T-helper 2 cell (primary cell): ENCODE measurements around the gene TBCD.

ENCODE experiments used
- DNase-seq, 5 experiments: peaks; one replicate each; pipeline versions ENCODE4 v3.0.0 to v3.0.0-alpha.2; 2012 to 2022

TBCD gene

DNA sequence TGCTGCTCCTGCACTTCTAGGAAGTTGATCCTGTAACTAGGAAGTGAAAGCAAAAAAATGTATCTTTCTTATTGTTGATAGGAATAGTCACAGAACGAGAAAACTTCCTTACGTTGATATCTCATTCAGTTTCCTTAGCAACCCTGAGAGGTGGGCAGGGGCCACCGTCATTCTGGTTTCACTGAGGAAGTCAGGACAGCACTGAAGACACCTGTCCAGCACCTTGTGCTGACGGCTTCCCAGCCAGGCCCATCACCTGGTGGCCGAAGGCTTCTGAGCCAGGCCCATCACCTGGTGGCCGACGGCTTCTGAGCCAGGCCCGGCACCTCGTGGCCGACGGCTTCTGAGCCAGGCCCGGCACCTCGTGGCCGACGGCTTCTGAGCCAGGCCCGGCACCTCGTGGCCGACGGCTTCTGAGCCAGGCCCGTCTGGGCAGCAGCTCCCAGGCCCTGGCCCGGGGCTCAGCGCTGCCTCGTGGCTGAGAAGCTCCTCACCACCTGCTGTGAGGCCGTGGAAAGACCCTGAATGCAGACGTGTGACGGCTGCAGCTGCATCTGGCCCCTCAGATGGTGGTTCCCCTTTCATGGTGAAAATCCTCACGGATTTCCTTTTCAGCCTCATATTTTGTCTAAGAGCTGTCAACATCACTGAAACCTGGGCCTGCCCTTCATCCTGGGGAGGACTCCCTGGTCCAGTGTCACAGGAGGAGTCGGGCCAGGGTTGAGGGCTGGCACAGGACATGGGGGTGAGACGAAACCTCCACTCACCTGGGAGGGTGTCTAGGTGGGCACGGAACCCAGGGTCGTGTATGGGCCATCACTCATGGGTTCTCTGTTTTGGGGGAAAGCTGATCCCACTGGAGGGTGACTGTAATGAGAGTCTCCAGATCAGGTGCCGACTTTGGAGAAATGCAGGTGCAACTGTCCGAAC is 121.0 kb downstream of the TBCD start:
- no peak for DNase-seq

DNA sequence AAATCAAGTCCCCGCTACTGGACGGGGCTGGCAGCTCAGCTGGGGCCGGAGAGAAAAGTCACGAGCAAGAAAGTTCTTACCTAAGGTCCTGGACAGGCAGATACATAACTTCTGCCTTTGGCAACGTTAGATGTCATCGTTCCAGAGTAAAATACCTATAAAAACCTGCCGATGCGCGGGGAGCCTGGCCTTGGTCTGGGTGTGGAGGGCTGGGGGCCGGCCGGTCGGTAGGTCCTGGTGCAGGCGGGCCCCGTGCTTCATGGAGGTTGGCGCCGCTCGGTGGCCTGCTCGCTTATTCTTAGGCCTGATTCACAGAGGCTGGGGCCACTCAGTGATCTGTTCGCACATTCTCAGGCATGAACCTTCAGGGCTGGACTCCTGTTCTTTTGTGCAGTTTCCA is 121.7 kb downstream of the TBCD start:
- no peak for DNase-seq

DNA sequence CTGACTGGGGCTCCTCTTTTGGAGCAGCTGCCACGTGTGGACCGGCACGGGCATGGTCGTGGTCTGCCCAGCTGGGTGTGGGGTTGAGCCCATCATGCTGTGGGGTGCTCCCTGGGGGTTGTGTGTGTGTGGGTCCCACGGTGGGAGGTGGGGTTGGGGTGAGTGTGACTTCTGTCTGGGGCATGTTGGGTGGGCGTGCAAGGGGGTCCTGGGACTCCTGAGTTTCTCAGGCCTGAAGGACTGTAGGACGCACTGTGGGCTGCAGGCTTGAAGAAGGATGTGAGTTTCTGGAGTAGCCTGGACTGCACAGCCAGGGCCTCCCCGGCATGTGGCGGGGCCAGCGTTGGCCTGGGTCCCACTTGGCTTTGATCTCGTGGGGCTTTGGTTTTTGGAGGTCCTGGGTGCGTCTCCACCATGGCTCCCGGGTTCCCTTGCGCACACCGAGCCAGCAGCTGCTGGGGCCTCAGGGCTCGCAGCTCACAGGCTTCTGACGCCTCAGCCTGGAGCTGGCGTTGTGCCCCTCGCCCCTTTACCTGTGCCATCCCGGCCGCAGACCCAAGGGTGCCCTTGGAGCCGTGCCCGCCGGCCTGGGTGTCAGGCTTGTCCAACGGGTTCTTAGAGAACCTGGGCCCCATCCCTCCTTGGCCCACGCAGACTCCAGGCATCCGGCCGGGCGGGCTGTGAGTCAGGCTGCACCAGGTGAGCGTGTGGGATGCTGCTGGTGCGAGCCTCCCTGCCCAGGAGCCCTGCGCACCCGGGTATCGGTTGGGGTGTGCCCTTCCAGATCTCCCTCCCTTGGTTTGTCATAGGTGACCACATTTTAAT is 122.4 kb downstream of the TBCD start:
- no peak for DNase-seq

DNA sequence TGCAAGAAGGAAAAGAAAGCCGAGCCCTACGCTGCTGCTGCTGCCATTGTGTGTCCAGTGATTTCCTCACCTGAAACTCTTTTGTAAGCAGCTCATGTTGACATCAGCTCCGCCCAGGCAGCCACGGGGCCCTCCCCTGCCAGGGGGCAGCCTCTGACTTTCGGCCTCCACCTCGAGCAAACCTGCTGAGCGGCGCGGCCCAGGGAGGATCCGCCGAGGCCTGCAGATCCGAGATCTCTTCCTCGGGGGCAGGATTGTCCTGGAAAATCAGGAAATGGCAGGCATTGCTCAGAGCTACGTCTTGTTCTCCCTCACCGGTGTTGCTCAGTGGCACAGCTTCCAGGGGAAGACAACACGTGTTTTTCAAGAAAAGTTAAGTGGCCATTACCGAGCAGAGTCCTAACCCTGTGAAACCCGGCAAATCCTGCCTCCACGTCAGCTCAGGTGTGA is 123.6 kb downstream of the TBCD start:
- no peak for DNase-seq

DNA sequence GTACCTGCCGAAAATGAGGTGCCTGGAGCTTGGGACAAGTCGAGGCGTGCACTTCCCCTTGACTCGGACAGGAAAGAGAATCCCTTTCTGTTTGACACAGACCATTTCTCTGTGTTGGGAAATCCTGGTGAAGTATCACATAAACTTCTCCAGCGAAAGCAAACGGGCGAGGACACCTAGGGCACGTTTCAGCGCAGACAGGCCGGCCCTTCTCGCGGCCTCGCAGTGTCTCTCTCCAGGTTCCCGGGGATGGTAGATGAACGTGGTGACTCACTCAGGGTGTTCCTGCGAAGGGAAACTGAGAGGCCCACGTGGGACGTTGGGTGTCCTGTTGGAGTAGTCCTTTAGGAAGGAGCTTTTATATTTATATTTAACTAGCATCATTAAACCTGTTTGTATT is 124.3 kb downstream of the TBCD start:
- no peak for DNase-seq

DNA sequence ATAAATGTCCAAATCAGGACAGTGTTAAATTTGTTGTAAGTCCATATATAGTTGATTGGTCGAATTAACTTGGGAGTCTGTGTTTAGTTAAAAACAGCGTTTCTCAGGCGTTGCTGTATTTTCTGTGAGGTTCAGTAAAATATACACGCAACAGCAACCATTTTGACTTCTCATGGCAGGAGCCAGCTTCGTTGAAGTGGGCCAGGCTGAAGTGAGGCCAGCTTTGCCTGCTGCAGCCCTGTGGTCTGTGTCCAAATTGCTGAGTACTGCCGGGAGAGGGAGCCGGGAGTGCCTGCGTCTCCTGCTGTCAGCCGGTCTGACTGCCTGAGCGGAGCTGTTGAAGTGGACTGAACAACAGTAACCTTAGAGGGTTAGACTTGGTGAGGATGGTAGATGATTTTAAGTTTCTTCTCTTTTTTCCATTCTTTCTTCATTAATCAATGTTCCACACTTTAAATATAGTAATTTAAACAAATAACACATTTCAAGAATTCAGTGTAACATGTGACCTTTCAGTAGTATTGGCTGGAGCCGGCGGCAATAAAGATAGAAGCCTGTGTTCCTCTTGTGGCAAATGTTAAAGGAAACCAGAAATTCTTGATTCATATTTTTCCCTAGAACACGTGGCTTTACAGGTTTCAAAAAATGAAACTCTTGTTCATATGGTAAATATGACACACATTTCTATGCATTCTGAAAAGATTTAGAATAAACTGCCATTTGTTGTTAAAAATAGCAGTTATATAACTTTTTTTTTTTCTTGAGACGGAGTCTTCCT is 124.9 kb downstream of the TBCD start:
- DNase-seq = no peak

DNA sequence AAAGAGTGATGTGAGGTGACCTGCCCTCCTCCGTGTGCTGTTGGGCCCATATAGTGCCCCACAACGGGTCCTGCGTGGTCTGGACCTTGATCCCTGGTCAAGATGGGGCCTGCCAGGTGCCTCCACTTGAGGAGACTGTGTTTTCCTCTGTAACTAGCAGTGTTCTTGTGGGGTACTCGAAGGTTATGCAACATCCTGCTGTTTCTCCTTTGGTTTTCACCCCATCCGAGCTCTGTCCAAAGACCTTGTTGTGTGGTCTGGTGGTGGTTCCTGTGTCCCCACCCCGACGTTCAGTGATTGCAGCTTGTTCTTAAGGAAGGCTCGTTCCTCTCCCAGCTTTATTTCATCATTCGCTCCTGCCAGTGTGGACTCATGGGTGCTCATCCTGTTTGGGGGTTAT is 126.7 kb downstream of the TBCD start:
- DNase-seq = no peak

DNA sequence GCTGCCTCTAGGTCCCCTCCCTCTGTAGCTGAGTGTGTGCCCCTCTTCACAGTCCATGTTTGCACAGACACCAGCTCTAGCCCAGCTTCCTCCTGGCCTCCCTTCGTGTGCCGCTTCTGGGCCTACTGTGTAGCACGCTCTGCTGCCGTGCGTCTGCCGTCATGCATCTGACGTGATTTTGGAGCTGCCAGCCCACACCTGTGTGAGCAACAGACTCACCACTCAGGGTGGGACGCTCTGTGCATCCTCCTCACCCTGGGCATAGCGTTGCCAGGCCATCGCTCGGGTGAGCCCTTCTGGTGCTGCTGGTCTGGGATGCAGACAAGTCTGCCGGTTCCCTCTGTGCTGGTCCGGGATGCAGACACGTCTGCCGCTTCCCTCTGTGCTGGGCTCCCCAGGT is 127.4 kb downstream of the TBCD start:
- DNase-seq = no peak

DNA sequence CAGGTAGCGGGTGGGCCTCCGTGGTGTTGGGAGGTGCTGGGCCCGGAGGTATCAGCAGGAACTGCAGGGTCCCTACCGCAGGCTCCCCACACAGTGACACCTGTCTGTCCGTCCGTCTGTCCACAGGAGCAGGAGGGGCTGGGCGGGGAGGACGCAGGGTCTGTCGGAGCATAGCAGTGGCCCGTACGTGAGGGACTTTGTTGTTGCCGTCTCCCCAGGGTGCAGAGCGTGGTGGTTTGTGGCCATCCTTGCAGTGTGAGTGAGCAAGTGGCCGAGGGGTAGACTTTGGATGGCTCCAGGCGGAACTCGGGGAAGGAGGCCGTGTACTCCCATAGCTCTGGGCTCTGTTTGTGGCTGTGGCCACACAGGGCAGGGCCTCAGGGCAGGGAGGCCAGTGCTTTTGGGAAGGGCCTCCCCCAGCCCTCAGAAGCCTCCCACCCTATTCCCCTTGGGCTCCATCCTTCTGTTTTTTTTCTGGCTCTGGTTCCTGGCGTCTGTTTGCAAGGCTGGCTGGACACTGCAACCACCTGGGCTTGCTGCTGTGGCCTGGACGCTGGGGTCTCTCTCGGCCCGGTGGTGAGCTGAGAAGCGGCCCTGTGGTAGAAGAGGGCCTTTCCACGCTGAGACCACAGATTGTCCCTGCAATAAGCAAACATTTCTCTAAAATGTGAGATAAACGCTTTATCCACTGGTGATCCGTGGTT is 128.9 kb downstream of the TBCD start:
- DNase-seq = no peak

DNA sequence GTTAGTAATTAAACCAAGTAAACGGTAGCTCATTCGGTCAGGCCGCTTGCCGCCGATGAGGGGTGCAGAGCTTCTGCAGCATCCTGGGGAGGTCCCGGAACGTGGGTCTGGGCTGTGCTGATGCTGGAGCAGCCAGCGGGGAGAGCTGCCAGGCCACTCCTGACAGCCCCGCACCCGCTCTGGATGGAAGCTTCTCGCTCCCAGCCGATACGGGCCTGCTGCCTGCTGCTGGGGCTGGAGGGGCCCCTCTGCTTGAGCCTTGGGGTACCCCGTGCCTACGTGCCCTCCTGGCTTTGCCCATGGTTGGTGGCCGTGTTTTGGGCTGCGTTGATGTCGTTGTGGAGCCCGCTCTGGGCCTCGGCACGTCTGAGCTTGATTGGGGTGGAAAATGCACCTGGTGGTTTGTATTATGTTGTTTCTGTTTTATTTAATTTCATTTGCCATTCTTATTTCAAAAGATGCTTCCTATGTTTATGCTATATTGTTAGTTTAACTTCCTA is 129.5 kb downstream of the TBCD start:
- no peak for DNase-seq

DNA sequence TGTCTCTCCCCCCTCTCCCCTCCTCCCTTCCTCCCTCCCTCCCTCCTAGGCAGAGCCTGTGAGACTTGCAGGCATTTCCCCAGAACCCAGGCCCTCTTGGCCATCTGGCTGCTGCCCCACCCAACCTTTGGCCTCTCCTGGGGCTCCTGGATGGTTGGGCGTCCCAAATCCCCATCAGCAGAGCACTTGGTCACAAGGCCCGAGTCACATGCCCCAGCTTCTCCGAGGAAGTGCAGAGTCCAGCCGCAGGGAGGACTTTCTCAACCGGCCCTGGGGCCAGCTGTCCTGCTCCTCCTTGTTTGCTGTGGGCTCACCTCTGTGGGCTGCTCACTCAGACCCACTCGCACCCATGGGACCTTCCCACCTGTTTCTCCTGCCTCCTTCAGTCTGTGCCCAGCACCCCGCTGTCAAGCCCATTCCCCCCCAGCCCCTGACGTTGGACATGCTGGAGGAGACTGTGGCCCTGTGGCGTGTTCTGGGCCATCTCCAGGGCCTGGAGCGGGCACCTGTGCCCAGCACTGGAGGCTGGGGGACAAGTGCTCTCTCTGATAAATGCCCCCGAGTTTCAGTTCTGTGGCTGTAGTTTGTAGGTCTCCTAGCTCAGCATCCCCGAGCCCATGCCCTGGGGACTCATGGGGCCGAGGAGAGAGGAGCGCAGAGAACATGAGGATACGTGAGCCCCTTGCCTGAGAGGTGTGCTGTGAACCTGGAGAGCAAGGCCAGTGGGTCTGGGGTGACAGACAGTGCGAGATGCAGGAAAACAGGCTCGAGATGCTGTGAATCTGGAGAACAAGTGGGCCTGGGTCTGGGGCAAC is 130.2 kb downstream of the TBCD start:
- DNase-seq = no peak

DNA sequence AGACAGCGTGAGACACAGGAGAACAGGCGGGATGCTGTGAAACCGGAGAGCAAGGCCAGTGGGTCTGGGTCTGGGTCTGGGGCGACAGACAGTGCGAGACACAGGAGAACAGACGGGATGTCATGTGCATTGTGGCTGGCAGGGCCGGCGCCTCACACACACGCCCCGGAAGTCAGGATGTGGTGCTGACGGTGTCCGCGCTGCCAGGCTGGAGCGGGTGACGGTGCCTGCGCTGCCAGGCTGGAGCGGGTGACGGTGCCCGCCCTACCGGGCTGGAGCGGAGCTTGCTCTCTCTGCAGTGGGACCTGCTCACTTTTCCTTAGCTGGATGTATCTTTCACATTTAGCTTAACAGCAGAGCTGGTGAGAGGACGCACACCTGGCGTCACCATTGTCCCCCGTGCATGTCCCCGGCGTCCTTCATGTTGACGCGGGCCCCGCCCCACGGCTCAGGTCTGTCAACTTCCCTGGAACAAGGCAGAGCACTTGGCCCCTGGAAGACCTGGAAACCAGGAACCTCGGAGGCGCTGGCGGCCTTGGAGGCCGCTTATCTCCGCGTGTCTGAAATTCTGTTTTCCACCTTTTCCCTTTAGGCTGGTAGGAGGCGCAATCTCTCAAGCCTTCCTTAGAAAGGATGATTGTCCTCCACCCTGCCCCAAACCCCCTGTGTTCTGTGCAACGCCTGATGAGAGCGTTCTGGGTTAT is 131.0 kb downstream of the TBCD start:
- peak; percentile 49 to 98 (median 76) for DNase-seq

DNA sequence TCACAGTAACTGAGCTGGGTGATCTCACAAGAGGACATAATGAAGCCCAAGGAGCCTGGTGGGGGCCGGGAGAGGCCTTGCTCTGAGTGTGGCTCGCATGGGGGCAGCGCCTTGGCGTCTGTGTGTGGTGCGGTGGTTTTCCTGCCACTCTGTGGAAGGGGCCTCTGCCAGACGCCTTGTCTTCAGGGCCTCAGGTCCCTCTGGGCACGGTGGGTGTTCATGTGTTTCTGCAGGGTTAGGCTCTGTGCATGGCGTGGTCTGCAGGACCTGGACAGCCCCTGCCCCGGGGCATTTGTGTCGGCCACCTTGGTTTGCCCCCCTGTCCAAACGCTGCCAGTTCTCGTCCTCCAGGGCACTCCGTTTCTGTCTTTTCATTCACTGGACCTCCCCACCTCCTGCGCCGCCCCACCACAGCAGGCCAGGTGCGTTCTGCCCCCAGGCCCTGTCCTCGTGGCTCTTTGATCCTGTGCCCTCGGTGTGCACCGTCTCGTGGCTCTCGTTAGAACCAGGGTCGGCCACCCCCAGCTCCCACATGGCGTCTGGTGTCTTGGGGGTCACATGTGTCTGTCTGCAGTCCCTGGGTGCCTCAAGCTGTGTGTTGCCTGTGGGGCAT is 131.7 kb downstream of the TBCD start:
- DNase-seq = peak in 1 of 5 experiments; percentile 51

DNA sequence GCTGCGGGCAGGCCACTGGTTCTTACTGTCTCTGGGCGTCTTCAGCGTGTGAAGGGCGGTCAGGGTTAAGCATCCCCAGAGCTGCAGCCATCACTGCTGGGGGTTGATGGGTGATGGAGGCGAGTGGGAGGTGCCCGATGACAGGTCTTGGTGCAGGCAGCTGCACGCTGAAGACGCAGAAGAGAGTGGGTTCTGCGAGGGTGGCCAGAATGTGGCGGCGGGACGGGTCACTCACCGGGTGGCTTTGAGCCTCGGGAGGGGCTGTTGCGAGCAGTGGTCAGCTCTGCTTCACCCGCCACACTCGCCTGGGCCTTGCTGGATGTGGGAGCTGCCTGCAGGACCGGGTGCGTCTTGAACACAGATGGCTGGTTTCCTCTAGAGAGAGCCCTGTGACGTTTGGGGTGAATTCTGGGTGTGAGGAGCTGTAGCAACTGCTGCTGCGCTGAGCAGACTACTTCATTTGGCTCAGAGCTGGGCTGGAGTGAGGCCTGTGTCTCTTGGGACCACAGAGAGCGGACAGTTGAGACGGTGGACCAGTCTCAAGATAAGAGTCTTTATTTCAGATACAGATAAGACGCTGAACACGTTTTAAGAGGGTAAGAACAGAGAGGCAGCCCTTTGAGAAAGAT is 132.6 kb downstream of the TBCD start:
- DNase-seq = peak in 1 of 5 experiments; percentile 49

DNA sequence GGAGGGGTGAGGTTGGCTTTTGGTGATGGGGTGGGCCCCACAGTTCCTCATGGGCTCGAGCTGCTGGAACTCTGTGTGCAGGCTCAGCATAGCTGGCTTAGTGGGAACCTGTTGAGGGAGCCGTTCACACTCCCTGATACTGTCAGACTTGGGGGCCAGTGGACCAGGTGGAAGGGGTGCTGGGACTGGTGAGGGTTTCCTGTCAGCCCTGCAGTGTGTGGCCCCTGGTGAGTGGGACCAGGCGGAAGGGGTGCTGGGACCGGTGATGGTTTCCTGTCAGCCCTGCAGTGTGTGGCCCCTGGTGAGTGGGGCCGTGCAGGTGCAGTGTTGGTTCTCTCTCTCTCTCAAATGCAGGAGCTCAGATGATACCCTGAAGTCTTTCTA is 133.1 kb downstream of the TBCD start:
- DNase-seq = peak in 2 of 5 experiments; percentile 67 to 74

DNA sequence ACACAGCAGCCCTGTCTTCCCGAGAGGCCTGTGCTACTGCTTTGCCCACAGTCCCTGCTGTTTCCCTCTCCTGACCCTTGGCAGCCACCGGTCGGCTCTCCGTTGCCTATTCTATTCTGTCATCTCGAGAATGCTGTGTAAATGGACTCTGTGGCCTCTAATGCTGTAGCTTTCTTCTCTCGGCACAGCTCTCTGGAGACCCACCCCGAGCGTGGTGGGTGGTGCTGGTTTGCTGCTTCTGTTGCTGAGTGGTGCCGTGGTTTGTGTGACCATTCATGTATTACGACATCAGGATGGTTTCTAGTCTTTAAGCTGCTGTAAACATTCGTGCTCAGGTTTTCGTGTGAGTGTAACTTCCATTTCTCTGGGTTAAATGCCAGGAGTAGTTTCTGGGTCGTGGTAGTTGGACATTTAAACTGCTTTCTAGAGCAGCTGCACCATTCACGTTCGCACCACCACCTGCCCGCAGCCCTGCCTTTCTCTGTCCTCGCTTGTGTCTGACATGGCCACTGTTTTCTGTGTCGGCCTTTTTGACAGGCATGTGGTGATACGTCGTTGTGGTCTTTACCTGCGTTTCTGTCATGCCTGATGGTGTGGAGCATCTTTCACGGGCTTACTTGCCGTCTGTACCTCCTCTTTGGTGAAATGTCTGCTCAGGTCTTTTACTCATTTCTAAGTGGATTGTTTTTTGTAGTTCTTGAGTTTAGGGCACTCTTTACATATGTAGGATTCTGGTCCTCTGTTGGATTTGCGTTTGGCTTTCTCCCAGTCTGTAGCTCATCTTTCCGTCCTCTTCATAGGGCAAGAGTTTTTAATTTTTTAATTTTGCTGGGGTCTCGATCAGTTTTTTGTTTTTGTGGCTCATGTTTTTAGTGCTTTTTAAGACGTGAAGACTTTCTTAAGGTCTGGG is 135.6 kb downstream of the TBCD start:
- DNase-seq = no peak

DNA sequence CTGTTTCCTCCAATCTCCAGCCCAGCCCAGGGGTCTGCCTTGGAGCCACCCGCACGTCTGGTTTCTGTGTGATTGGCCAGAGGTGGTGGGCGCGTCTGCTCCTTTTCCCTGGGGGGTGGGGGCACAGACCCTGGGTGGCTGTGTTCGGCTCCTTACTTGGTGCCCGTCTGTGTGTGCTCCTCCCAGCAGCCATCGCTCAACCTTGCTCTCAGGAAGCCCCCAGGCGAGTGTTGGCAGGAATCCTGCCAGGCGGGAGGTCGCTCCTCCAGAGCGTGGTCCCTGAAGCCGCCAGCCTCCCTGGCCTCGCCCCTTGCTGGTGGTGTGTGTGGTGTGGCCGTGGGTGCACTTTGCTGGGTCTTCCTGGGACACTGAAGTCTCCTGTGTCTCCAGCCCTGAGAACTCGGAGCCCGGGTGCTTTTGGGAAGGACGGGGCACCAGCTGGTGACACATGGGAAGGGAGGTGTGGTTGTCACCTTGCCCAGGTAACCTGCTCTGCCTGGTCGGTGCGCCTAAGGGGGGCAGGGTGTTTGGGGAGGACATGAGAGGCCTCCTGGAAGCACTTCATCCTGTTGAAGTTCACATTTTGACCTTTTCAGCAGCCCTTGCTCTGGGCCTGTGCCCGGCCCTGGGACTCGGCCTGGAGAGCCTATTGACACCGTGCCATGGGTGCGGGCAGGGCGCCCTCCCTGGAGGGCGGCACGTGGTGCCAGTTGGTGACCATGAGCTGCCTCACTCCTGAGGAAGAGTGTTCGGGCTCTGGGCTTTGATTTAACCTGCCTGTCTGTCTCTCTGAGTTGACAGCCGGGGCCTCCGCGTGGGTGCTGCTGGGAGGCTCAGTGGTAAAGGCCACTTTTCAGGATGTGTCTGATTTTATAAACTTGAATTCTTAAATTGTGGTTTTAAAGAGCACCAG is 137.0 kb downstream of the TBCD start:
- DNase-seq = no peak
